ENCODE measurements around the gene HSF2BP.
"Not testable (repeated sequence)": the region's sequence is repeated elsewhere in the genome, so short reads cannot be mapped to it uniquely, and the experiment has no call there.

DNA sequence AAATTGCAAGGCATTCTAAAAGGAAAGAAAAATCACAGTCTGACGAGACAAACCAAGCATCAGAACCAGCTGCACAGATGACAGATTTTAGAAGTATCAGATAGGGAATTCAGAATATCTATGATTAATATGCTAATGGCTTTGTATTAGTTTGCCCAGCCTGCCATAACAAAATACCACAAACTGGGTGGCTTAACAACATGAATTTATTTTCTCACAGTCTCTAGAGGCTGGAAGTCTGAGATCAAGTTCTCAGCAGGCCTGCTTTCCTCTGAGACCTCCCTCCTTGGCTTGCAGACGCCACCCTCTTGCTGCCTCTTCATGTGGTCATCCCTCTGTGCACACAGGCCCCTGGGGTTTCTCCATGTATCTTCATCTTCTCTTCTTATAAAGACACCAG, 118.7 kb downstream of the HSF2BP start:
- TF ChIP-seq CTCF (IDR thresholded peaks at IDR 0.05); EZH2 (IDR thresholded peaks at IDR 0.05; ENCODE audit: borderline replicate concordance, insufficient read depth, low read depth, low read length, poor library complexity, severe bottlenecking): not testable (repeated sequence)
